VCaP (cell line): ENCODE measurements around the gene ASB14.
"Not testable (repeated sequence)": the region's sequence is repeated elsewhere in the genome, so short reads cannot be mapped to it uniquely, and the experiment has no call there.

ENCODE experiments used
- H3K27ac ChIP-seq: fragments of 450-650 bp; 2 replicates; pipeline ENCODE4 v1.5.1; 2017
- CTCF ChIP-seq: fragments of 450-650 bp; conservative IDR thresholded peaks from 2 replicates; pipeline ENCODE4 v1.5.1; 2017; ENCODE audit warnings: mild to moderate bottlenecking, moderate library complexity

Gene ASB14

GRCh38 chr3:57292159-57292896, at the start of gene ASB14:
ASB14 (minus strand) TSS chr3:57292685; CDS start chr3:57292033, 652 bp downstream.
- H3K27ac ChIP-seq, result no peak within 1 kb of the TSS
- no peak for TF ChIP-seq CTCF

DNA sequence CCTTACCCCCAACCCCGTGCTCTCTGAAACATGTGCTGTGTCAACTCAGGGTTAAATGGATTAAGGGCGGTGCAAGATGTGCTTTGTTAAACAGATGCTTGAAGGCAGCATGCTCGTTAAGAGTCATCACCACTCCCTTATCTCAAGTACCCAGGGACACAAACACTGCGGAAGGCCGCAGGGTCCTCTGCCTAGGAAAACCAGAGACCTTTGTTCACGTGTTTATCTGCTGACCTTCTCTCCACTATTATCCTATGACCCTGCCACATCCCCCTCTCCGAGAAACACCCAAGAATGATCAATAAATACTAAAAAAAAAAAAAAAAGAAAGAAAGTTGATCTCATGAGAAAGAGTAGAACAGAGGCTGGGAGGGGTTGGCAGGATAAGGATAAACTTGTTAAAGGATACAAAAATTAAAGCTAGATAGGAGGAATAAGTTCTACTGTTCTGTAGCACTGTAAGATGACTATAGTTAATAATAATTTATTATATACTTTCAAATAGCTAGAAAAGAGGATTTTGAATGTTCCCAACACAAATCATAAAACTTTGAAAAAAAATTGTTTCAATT, 46.7 kb upstream of the ASB14 start:
- H3K27ac ChIP-seq, result not testable (repeated sequence)

- not testable (repeated sequence) for H3K27ac ChIP-seq
Measured at GRCh38 chr3:57338272-57339070, 46.0 kb upstream of the ASB14 start.

GRCh38 chr3:57335283-57335938, 42.9 kb upstream of the ASB14 start:
- TF ChIP-seq CTCF, result no peak
- H3K27ac ChIP-seq, result no peak overlapping the region

DNA sequence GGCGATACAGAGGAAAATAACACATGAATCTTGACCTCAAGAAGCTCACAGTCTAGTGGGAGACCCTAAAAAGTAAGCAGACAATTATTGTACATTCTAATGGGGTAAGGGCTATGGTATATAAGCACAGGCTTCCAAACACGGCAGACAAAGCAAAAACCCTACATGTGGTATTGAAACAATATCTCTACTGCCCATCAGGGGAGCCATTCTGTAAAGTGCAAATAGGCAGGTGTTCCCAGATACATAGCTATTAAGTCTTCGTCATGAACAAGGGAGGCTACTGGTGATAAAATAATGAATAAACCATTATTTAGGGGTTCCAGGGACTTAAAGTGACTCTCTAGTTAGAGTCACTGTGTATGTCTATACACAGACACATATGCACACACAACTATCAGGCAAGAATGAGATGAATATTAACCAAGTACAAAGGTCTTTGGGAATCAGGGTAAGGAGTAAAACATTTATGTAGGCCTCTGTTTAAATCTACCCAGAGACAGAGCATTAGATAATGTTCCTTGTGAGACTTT, 38.7 kb upstream of the ASB14 start:
- no peak overlapping the region for H3K27ac ChIP-seq
- no peak for TF ChIP-seq CTCF

- not testable (repeated sequence) for H3K27ac ChIP-seq
Measured at GRCh38 chr3:57326498-57326897, 34.0 kb upstream of the ASB14 start.

DNA sequence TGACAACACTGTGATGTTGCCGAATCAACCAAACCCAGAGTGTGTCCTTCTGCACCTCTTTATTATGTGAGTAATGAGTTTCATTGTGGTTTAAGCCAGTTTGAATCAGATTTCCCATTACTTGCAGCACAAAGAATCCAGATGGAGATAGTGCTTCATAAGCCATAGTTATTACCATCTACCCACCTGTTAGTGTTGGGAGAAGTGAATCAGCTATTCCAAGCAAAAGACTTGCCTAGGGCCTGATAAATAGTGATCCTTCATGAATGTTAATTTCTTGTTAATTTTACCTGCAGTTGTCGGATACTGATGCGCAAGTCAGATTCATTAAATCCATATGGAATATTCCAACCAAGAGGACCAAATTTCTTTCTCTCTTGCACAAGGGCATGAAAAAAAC, 21.7 kb upstream of the ASB14 start:
- no peak for TF ChIP-seq CTCF
- H3K27ac ChIP-seq, result no peak overlapping the region

- no peak overlapping the region for H3K27ac ChIP-seq
- TF ChIP-seq CTCF, result no peak
Measured at GRCh38 chr3:57309769-57310360, 17.4 kb upstream of the ASB14 start.

DNA sequence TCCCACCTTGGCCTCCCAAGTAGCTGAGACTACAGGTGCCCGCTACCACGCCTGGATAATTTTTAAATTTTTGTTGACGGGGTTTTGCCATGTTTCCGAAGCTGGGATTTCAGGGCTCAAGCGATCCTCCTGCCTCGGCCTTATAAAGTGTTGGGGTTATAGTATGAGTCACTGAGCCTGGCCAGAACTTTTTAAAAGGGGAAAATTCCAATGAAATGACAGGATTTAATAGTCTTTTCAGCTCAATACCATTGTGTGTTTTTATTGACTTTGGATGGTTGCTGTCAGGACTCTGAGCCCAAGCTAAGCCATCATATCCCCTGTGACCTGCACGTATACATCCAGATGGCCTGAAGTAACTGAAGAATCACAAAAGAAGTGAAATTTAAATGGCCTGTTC, 11.0 kb upstream of the ASB14 start:
- not testable (repeated sequence) for H3K27ac ChIP-seq
